ENCODE results near the gene SDR42E2. TPM values are rescaled to one million over a fixed set of nuclear protein-coding genes. Genes with fewer than 3 reads are reported as not detected.

Gene SDR42E2
- total and polyA plus RNA-seq, 2 of the 8 experiments (the other 6 are each of a cell fraction or from before 2014, with no cell fraction given), result 0.08 TPM; not detected in 1

GRCh38 chr16:22181843-22182242, 19.5 kb downstream of the SDR42E2 start:
- Histone ChIP-seq H3K4ac (replicated peaks; ENCODE audit: insufficient read length, low read depth, low read length) (no peak overlapping the region), H3K56ac (replicated peaks; ENCODE audit: insufficient read length, low read depth, low read length) (no peak overlapping the region), H3K9ac (replicated peaks in 1 of 4; ENCODE audit: extremely low read depth in 1 of 4, low read depth in 3 of 4, low read length in 3 of 4) (no peak overlapping the region), H2BK5ac (ENCODE audit: low read depth, low read length) (no peak overlapping the region), H3K79me2 (ENCODE audit: control insufficient read depth in 1 of 2, insufficient read depth in 2 of 2, low read length in 2 of 2) (no peaks in the 10 kb centered on the region), H3K9me3 (ENCODE audit: insufficient read depth in 2 of 2, low read depth in 1 of 2, low read length in 1 of 2) (no peaks in the 10 kb centered on the region), H4K20me1 (replicated peaks in 1 of 2; ENCODE audit: control insufficient read depth in 1 of 2, insufficient read depth in 2 of 2, low read length in 2 of 2) (no peaks in the 10 kb centered on the region), H4K5ac (ENCODE audit: insufficient read length, low read depth, low read length) (no peak overlapping the region), H3K4me2 (ENCODE audit: insufficient read depth in 1 of 2, low read depth in 2 of 2, low read length in 2 of 2) (no peak overlapping the region), H3K36me3 (ENCODE audit: control insufficient read depth in 2 of 4, insufficient read depth in 4 of 4, low read length in 3 of 4) (no peaks in the 10 kb centered on the region), H3K79me1 (ENCODE audit: low read depth, low read length) (no peaks in the 10 kb centered on the region), H4K91ac (replicated peaks; ENCODE audit: insufficient read length, low read length) (no peak overlapping the region), H2BK20ac (ENCODE audit: low read length) (no peak overlapping the region), H3K4me3 (ENCODE audit: extremely low read depth in 1 of 4, insufficient read depth in 2 of 4, low read depth in 3 of 4, low read length in 4 of 4) (no peak overlapping the region), H3K4me1 (replicated peaks in 1 of 4; ENCODE audit: control insufficient read depth in 3 of 4, insufficient read depth in 4 of 4, low read length in 3 of 4) (0 out of 7 replicates have a peak, but pooled peaks cover 0 to 2% (median 0%) of the 10 kb centered on the region in 4 experiments), H3K23me2 (ENCODE audit: low read depth, low read length) (no peaks in the 10 kb centered on the region), H2BK12ac (ENCODE audit: low read depth, low read length) (no peak overlapping the region), H3K23ac (ENCODE audit: insufficient read length) (no peak overlapping the region), H3K27me3 (replicated peaks in 1 of 4; ENCODE audit: control insufficient read depth in 3 of 4, extremely low read depth in 1 of 4, insufficient read depth in 3 of 4, low read length in 3 of 4) (no peaks in the 10 kb centered on the region), H2BK15ac (ENCODE audit: low read length) (no peak overlapping the region), H3K18ac (ENCODE audit: extremely low read depth, low read length) (no peak overlapping the region), H2AFZ (ENCODE audit: low read length) (no peak overlapping the region), H2BK120ac (replicated peaks; ENCODE audit: low read depth, low read length) (no peak overlapping the region), H3K14ac (ENCODE audit: insufficient read length) (no peak overlapping the region), H3K27ac (ENCODE audit: low read depth, low read length) (no peak overlapping the region), H4K8ac (ENCODE audit: extremely low read depth, insufficient read depth, low read length) (no peak overlapping the region), H2AK5ac (ENCODE audit: low read depth, low read length) (no peak overlapping the region)
- 84% methylated on average over 7 of the region's 7 CpGs; no CpG with 5 or more reads in 1 of the 2 experiments for WGBS, 2 experiments (ENCODE audit: extremely low coverage in 1 of 2, insufficient coverage in 1 of 2, insufficient read length in 1 of 2, insufficient replicate concordance in 2 of 2, low coverage in 1 of 2, low lambda C conversion rate in 2 of 2, missing lambda C conversion rate in 1 of 2)
- ChIA-PET CTCF (ENCODE audit: partially characterized antibody) (interaction anchor here (0.9 to 8.0 kb wide), 7 partner anchors 12 to 182 kb away, joined by 3 to 127 read pairs (median 4); partner anchors contain the start of gene PDZD9), POLR2A (ENCODE audit: partially characterized antibody) (interaction anchor here (1.1 kb wide), 1 partner anchor 23 kb away, joined by 5 read pairs; no protein-coding TSS in a partner anchor)
- no peak for TF ChIP-seq GABPA (IDR thresholded peaks at IDR 0.05; ENCODE audit: borderline replicate concordance, insufficient read depth, low read length)
- TF ChIP-seq E2F6 (IDR thresholded peaks at IDR 0.05), result no peak
- TF ChIP-seq CEBPB (IDR thresholded peaks at IDR 0.05; ENCODE audit: low read depth, low read length), result no peak
- no peak for TF ChIP-seq ASH2L (IDR thresholded peaks at IDR 0.05; ENCODE audit: low read length)
- no peak for TF ChIP-seq EP300 (IDR thresholded peaks at IDR 0.05; ENCODE audit: borderline replicate concordance in 1 of 2, low read depth in 2 of 2, low read length in 2 of 2)
- no peak for TF ChIP-seq PHF8 (conservative IDR thresholded peaks at IDR 0.05; ENCODE audit: low read depth, low read length)
- no peak for TF ChIP-seq JUND (IDR thresholded peaks at IDR 0.05; ENCODE audit: low read length)
- TF ChIP-seq SP2 (IDR thresholded peaks at IDR 0.05; ENCODE audit: low read length), result no peak
- no peak for DNase-seq (ENCODE audit: low read depth in 1 of 2, low spot score in 2 of 2)
- FAIRE-seq, result no peak
